ENCODE data around the gene IFNGR2.
"Not testable (repeated sequence)": the region's sequence is repeated elsewhere in the genome, so short reads cannot be mapped to it uniquely, and the experiment has no call there.

Gene IFNGR2

GRCh38 chr21:33377221-33377920, 25.8 kb upstream of the IFNGR2 start:
- no peak for DNase-seq

- DNase-seq: no peak
Measured at GRCh38 chr21:33378081-33378480, 25.1 kb upstream of the IFNGR2 start.

GRCh38 chr21:33379934-33380333, 23.3 kb upstream of the IFNGR2 start:
- DNase-seq: not testable (repeated sequence)

GRCh38 chr21:33380483-33380998, 22.7 kb upstream of the IFNGR2 start:
- peak; percentile 94 for DNase-seq

- not testable (repeated sequence) for DNase-seq
Measured at GRCh38 chr21:33381381-33381780, 21.8 kb upstream of the IFNGR2 start.

- peak; percentile 65 for DNase-seq
Measured at GRCh38 chr21:33383056-33383888, 19.9 kb upstream of the IFNGR2 start.

- peak; percentile 42 for DNase-seq
Measured at GRCh38 chr21:33384841-33385331, 18.3 kb upstream of the IFNGR2 start.

GRCh38 chr21:33386222-33386784, 16.9 kb upstream of the IFNGR2 start:
- DNase-seq: no peak

- DNase-seq: no peak
Measured at GRCh38 chr21:33387294-33387693, 15.9 kb upstream of the IFNGR2 start.

GRCh38 chr21:33388188-33388587, 15.0 kb upstream of the IFNGR2 start:
- DNase-seq: no peak

GRCh38 chr21:33390479-33390878, 12.7 kb upstream of the IFNGR2 start:
- DNase-seq: no peak

- DNase-seq: no peak
Measured at GRCh38 chr21:33391656-33392055, 11.6 kb upstream of the IFNGR2 start.

- no peak for DNase-seq
Measured at GRCh38 chr21:33392284-33392985, 10.8 kb upstream of the IFNGR2 start.

GRCh38 chr21:33393348-33393747, 9.9 kb upstream of the IFNGR2 start:
- no peak for DNase-seq

- no peak for DNase-seq
Measured at GRCh38 chr21:33394260-33394659, 9.0 kb upstream of the IFNGR2 start.

GRCh38 chr21:33395891-33396331, 7.3 kb upstream of the IFNGR2 start:
- DNase-seq: no peak

GRCh38 chr21:33396436-33396835, 6.8 kb upstream of the IFNGR2 start:
- DNase-seq: no peak

GRCh38 chr21:33396951-33397350, 6.3 kb upstream of the IFNGR2 start:
- DNase-seq: peak; percentile 46

GRCh38 chr21:33397717-33398116, 5.5 kb upstream of the IFNGR2 start:
- DNase-seq: no peak

GRCh38 chr21:33398361-33398760, 4.9 kb upstream of the IFNGR2 start:
- no peak for DNase-seq

GRCh38 chr21:33401630-33401992, 1.6 kb upstream of the IFNGR2 start:
- no peak for DNase-seq

- DNase-seq: no peak
Measured at GRCh38 chr21:33402001-33402979, 923 bp upstream of the IFNGR2 start.

Measured in kidney glomerular epithelial cell (primary cell).